Measurements from ENCODE around the gene ALG13.
"Not testable (repeated sequence)": the region's sequence is repeated elsewhere in the genome, so short reads cannot be mapped to it uniquely, and the experiment has no call there.

Gene ALG13

DNA sequence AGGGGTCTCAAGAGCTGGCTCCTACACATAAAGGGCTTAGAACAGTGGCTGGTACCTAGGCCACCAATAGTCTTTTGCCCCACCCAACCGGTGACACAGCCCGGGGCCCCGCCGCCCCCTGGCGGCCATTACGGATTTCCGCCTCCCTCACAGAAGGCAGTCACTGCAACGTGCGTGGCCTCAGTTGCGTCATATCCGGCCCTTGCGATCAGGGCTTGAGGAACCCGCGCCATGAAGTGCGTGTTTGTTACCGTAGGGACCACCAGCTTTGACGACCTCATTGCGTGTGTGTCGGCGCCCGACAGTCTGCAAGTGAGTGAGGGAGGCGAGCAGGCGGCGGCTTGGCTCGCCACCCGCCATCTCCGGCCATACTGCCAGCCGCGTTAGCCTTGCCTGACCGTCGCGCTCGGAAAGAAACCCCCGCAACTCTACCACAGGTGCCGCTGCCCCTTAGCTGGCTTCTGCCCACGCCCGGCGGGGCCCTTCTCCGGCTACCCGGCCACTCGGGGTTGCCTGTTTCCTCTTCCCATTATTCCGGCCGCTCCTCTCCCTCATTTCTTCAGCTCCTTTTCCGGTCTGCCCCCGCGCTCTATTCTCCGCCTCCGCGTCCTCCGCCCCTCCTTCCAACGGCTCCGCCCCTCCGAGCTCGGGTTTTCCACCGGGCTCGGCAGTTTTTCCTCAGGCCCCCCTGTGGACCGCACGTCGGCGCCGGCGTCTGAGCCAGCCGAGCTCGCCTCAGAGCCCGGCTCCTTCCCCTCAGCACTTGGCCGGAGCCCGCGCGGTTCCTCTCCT, at the start of gene ALG13:
TSS of gene ALG13 (plus strand) at position 183 of the 792 bp plus-strand sequence. CDS start at position 232, 49 bp downstream.
- DNase-seq (ENCODE audit: low read depth): peak; percentile 81

- DNase-seq (ENCODE audit: low read depth): no peak
Observed at GRCh38 chrX:111634823-111635729, 45.9 kb upstream of the ALG13 start.

GRCh38 chrX:111641969-111642368, 39.0 kb upstream of the ALG13 start:
- no peak for DNase-seq (ENCODE audit: low read depth)

DNA sequence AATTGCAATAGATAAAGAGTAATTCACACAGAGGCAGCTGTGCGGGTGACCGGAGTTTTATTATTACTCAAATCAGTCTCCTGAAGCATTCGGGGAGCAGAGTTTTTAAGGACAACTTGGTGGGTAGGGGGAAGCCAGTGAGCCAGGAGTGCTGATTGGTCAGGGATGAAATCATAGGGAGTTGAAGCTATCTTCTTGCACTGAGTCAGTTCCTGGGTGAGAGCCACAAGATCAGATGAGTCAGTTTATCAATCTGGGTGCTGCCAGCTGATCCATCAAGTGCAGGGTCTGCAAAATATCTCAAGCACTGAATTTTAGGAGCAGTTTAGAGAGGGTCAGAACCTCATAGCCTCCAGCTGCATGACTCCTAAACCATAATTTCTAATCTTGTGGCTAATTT, 35.8 kb upstream of the ALG13 start:
- DNase-seq (ENCODE audit: low read depth): not testable (repeated sequence)

DNA sequence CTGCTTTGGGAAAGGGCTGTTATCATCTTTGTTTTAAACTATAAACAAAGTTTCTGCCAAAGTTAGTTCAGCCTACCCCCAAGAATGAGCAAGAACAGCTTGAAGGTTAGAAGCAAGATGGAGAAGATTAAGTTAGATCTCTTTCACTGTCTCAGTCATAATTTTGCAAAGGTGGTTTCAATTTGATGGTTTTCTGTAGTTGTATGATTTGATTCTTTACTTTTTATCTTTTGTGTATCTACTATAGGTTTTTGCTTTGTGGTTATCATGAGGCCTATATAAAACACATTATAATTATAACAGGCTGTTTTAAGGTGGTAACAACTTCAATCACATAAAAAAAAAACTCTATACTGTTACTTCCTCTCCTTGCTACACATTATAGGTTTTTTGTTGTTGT, 35.4 kb upstream of the ALG13 start:
- no peak for DNase-seq (ENCODE audit: low read depth)

GRCh38 chrX:111646515-111646914, 34.5 kb upstream of the ALG13 start:
- no peak for DNase-seq (ENCODE audit: low read depth)

GRCh38 chrX:111648802-111649201, 32.2 kb upstream of the ALG13 start:
- no peak for DNase-seq (ENCODE audit: low read depth)

DNA sequence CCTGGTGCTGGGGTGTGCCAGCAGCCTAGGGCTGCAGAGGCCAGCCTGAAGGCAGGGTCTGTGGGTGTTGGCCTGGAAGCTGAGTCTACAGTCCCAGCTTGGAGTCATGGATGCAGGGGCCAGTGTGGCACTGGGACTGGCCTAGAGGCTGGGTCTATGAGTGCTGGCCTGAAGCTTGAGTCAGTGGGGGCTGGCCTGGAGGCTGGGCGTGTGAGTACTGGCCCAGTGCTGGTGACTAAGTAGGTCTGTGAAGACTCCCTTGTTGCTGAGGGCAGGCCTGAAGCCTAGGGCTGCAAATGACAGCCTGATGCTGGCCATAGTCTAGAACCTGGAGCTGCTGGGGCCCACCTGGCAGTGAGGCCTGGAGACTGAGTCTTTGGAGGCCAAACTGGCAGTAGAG, 31.3 kb upstream of the ALG13 start:
- DNase-seq (ENCODE audit: low read depth): no peak

GRCh38 chrX:111650845-111651244, 30.1 kb upstream of the ALG13 start:
- no peak for DNase-seq (ENCODE audit: low read depth)

DNA sequence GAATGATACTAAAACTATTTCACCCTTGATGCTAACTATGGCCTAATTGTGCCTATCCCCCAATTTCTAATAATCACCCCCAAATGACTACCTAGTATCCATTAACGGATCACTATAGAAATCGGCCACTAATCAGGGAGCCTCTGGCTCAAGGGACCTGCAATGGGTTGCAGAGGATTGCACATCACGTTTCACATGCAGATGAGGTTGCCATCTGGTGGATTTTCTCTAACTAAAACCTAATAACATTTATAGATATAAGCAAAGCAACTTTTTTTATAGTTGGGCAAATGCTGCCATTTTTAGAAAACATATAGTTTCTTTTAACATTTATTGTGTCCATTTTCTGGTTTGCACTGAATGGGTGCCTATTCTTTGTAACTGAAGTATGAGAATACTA, 28.3 kb upstream of the ALG13 start:
- no peak for DNase-seq (ENCODE audit: low read depth)

GRCh38 chrX:111661241-111661640, 19.7 kb upstream of the ALG13 start:
- DNase-seq (ENCODE audit: low read depth): no peak

DNA sequence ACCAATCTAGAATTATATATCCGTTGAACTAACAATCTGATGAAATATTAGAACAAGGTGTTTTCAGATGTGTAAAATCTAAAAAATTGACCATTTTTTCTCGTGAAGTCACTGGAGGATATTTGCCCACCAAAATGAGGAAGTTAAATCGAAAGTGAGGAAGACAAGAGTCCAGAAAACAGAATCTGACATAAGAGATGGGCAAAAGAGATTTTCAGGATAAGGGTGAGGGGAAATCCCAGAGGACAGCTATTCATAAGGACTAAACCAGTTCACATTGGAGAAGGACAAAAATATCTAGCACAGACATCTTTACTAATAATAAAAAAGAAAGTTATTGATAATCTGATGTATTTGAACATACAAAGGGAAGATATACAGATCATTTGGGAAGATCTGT, 18.7 kb upstream of the ALG13 start:
- no peak for DNase-seq (ENCODE audit: low read depth)

- no peak for DNase-seq (ENCODE audit: low read depth)
Observed at GRCh38 chrX:111671668-111672067, 9.3 kb upstream of the ALG13 start.

- no peak for DNase-seq (ENCODE audit: low read depth)
Observed at GRCh38 chrX:111687305-111687704, 6.3 kb downstream of the ALG13 start.

DNA sequence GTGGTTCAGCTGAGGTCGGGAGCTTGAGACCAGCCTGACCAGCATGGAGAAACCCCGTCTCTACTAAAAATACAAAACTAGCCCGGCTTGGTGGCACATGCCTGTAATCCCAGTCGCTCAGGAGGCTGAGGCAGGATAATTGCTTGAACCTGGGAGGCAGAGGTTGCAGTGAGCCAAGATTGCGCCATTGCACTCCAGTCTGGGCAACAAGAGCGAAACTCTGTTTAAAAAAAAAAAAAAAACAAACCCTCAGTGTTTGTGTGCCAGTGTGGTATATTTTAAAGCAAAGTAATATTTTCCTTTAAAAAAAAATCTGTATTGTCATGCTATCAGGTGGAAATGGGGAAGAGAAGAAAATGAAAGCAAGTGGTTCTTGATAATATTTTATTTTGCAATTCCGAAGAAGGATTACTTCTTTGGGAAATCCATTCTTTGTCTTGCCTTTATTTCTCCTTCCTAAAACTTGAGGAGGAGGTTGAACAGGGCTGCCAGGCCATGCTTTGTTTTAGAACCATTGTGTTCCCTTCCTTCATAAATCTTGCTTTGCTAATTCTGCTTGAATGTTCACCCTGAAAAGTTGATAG, 14.4 kb downstream of the ALG13 start:
- DNase-seq (ENCODE audit: low read depth): no peak

- DNase-seq (ENCODE audit: low read depth): no peak
Observed at GRCh38 chrX:111719426-111720210, 38.6 kb downstream of the ALG13 start.

DNA sequence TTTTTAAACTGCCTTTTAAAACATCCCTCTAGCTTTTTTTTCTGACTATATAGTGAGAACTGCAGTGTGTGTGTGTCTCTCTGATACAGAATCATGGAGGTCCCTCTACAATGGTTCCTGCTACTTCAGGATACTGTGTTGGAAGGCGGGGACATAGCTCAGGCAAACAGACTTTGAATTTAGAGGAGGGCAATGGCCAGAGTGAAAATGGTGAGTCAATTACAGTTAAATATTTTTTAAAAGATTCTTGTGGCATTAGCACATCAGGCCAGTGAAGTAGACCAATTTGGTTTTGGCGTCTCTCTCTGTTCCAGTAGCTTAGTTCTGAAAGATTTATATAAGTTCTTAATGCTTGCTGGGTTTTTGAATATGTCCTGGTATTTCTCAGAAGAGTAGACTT, 47.1 kb downstream of the ALG13 start:
- DNase-seq (ENCODE audit: low read depth): no peak

DNA sequence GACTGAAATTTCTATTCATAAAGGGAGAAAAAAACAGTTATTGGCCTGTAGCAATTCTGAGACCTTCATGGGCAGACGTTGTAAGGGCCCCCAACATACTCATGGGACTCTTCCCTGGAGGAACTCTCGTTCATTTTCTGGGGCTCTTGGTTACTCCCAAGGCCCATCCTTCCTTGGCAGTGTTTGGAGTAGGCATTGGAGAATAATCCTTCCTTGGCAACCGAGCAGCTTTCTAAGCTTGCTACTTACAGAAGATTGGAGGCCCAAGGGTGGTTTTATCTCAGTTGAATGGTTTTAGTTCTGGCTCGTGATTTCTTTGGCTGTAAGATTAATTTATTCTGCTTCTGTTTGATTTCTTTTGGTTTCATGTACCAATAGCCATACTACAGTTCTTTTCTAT, 50.4 kb downstream of the ALG13 start:
- DNase-seq (ENCODE audit: low read depth): no peak

DNA sequence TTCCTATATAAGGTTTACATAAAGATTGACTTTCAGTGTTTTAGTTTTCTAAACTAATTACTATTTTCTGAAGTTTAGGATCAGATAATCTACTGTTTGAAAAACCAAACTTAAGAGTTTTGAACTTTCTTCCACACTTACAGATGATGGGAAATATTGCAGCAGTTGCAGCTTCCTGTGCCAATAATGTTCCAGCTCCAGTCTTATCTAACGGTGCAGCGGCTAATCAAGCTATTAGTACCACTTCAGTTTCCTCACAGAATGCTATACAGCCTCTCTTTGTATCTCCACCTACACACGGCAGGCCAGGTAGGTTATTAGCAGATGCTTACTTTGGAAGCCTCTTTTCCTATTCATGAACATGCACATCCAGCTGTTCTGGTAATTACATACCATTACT, 55.6 kb downstream of the ALG13 start:
- DNase-seq (ENCODE audit: low read depth): no peak

DNA sequence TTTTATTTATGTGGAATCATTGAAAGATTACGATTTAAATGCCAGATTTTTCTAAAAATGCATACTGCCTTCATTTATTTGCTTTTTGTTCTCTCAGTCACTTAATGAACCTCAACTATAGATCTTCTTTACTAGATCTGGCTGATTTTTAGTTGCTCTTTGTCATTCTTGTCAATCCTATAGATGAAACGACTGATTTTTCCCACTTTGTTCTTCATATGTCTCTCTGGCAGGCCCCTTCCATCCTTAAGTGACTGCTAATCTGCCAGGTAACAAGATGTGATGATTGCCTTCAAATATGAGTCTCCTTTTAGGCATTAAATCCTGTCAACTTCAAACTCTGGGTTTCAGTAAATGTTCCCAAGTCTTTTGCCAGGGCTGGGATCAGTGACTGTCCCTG, 61.0 kb downstream of the ALG13 start:
- no peak for DNase-seq (ENCODE audit: low read depth)

DNA sequence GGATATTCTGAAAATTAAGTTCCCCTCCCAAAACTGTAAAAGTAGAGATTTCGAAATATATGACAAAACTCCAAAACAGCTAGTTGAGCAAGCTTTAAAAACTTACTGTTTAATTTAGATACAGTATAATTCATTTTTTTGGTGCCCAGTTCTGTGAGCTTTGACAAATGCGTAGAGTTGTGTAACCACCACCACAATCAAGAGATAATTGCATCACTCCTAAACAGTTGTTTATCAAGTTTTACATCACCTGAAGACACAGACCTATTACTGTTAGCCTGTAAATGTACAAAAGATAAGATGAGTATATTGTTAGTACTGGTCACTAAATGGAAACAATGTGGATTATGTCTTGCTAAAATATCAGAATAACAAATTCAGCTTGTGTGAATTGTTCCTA, 62.3 kb downstream of the ALG13 start:
- DNase-seq (ENCODE audit: low read depth): no peak

DNA sequence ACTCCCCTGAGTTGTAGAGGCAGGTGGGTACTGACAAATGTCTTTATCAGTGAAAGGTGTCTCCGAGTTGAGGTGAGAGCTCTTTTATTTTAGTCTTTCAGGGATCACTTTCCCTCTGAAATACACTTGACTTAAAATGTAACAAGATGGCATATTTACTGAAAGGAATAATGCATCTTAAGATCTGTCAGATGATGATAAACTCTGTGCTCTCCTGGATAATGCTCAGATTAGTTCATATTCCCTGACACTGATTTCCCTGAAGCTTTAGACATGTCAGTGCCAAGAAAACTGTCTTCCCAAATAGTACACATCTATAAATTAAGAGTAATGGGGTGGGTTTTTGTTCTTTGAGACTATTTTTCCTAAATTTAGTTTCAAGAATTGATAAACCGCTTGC, 75.5 kb downstream of the ALG13 start:
- DNase-seq (ENCODE audit: low read depth): no peak

Measured in activated T-helper 1 cell treated with Interleukin-2 at 50 U/mL for 16 hours (primary cell).